ENCODE measurements around the gene EFCC1.

The EFCC1 gene

DNA sequence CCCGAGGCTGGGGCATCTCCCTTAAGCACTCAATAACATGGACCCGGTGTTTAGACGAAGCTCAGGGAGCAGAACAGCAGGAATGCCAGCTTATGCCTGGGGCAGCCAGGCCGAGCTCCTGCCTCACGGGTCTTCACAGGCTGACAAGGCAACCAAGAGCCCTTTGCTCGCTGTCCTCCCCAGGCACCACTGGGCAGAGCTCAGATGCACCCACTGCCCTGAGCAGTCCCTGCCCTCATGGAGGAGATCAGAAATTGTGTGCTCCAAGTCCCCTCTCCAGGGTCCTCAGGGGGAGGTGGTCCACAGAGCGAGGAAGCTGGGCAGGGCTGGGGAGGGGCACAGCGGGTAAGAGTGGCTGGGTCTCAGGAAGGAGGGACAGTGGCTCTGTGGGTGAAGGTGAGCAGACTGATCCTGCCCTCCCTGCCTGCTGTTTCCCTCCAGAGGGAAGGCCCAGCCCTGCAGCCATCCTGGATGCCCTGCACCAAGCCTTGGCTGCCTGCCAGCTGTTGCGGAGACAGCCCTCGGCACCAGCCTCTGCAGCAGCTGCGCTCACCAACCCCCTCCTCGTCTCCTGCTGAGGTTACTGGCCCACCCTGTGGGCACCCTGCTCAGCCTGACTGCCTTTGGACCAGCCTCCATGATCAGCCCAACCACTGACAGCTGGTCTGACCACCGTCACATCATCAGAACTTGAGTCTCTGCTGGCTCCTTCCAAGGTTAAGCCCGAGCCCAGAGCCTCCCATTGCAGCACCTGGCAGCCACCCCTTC is 38.4 kb downstream of the EFCC1 start:
- no peaks in the 10 kb centered on the region for H3K36me3 ChIP-seq (ENCODE audit: control insufficient read depth, insufficient read depth, low read length)
- TF ChIP-seq, protein P1, sequence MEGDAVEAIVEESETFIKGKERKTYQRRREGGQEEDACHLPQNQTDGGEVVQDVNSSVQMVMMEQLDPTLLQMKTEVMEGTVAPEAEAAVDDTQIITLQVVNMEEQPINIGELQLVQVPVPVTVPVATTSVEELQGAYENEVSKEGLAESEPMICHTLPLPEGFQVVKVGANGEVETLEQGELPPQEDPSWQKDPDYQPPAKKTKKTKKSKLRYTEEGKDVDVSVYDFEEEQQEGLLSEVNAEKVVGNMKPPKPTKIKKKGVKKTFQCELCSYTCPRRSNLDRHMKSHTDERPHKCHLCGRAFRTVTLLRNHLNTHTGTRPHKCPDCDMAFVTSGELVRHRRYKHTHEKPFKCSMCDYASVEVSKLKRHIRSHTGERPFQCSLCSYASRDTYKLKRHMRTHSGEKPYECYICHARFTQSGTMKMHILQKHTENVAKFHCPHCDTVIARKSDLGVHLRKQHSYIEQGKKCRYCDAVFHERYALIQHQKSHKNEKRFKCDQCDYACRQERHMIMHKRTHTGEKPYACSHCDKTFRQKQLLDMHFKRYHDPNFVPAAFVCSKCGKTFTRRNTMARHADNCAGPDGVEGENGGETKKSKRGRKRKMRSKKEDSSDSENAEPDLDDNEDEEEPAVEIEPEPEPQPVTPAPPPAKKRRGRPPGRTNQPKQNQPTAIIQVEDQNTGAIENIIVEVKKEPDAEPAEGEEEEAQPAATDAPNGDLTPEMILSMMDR (IDR thresholded peaks at IDR 0.05; ENCODE audit: insufficient read depth, low read length, poor library complexity, severe bottlenecking): no peak
- no peaks in the 10 kb centered on the region; the same call in 1 of the 2 replicates for H3K27me3 ChIP-seq (replicated peaks; ENCODE audit: control insufficient read depth, insufficient read depth, low read length)
- H3K4me3 ChIP-seq (replicated peaks; ENCODE audit: low read depth, low read length): no peak overlapping the region
- no peak for DNase-seq (ENCODE audit: extremely low read depth, insufficient read length)

DNA sequence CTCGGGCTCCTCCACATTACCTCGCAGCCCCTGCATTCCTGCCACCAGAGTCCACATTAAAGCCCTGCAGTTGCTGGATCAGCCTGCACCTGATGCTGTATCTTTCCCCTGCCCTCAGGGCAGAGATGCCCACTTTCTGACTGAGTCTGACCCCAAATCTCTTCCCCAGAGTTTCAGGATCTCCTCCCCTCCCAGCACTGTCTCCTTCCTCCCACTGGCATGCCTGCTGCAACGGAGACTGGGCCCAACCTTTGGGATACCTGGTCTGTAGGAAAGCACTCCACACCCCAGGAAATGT is 38.9 kb downstream of the EFCC1 start:
- Histone ChIP-seq H3K36me3 (ENCODE audit: control insufficient read depth, insufficient read depth, low read length) (no peaks in the 10 kb centered on the region), H3K4me3 (replicated peaks; ENCODE audit: low read depth, low read length) (no peak overlapping the region), H3K27me3 (replicated peaks; ENCODE audit: control insufficient read depth, insufficient read depth, low read length) (no peaks in the 10 kb centered on the region; the same call in 1 of the 2 replicates)
- no peak for DNase-seq (ENCODE audit: extremely low read depth, insufficient read length)
- TF ChIP-seq, protein P1 (IDR thresholded peaks at IDR 0.05; ENCODE audit: insufficient read depth, low read length, poor library complexity, severe bottlenecking): no peak

DNA sequence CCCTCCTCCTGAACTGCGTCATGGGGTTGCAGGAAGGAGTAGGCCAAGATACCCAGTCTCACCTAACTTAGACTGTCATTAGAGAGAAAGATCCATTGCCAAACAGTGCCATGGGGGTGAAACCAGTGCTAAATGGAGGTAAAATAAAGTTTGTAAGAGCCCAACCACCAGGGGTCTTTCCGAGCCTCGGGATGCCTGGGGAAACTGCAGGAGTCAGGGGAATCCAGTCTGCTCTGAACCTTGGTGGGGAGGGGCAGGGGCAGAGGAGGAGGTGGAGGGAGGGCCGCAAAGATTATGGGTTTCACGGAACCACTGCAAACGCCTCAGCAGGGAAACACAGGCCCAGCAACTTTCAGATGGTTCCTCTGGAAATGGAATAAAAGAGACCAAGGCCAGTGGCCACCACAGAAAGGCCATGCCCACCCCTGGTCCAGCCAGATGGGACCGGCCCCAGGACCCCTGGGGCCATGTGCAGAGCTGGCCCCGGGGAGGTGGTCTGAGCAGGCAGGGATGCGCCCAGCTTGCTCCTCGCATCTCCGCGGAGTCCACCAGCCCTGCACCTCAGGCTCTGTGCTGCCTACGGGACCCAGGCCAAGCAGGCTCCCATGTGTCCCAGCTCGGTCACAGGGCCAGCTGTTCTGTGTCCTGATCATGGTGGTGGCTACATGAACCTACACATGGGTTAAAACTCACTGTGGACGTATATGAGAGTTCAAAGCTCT is 39.6 kb downstream of the EFCC1 start:
- Histone ChIP-seq H3K36me3 (ENCODE audit: control insufficient read depth, insufficient read depth, low read length) (no peaks in the 10 kb centered on the region), H3K27me3 (replicated peaks; ENCODE audit: control insufficient read depth, insufficient read depth, low read length) (no peaks in the 10 kb centered on the region; the same call in 1 of the 2 replicates), H3K4me3 (replicated peaks; ENCODE audit: low read depth, low read length) (no peak overlapping the region)
- TF ChIP-seq, protein P1 (IDR thresholded peaks at IDR 0.05; ENCODE audit: insufficient read depth, low read length, poor library complexity, severe bottlenecking): no peak
- no peak for DNase-seq (ENCODE audit: extremely low read depth, insufficient read length)

DNA sequence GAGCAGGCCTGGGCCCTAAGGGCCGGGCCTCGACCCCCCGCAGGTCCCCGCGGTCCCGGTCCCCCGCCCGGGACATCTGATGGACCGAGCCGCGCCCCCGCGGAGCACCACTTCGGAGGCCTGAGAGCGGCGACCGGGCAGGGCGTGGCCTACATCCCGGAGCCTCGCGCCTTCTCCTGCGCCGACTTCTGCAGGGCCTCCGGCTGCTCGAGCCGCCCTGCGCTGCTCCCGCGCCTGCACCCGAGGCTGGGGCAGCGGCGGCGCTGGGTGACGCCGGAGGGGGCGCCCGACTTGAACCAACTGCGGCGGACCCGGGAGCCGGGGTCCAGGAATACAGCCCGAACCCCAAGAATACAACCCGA is 44.6 kb downstream of the EFCC1 start:
- DNase-seq (ENCODE audit: extremely low read depth, insufficient read length): no peak

DNA sequence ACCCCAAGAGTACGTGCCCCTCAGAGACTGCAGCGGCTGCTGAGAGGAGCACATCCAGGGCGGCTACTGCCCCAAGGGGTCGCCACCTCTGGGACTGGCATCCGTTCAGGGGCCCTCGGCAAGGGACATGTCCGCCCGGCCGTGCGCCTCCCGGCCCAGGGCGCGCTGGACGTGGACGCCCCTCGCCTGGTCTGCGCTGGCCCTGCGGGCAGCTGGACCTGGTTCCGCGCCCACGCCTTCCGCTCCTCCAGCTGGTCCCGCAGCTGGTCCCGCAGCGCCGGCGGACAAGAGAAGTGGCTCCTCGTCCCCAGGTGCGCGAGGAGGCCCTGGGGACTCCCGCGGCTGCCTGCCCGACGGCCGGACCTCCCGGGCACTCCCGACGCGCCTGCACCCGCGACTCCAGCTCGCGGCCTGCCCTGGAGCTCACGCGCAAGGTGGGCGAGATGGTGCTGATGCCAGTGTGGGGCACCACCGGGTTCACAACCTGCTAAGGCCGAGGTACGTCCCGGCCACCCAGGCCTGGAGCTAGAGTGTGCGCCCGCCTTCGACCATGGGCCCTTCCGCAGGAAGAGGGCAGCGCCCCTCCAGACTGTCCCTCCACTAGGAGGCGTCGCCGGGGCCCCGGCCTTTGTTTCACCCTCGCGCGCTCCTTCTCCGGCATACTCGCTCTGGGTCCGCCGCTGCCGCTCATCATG is 45.1 kb downstream of the EFCC1 start:
- Histone ChIP-seq H3K36me3 (ENCODE audit: control insufficient read depth, insufficient read depth, low read length) (no peaks in the 10 kb centered on the region), H3K27me3 (replicated peaks; ENCODE audit: control insufficient read depth, insufficient read depth, low read length) (no peaks in the 10 kb centered on the region; the same call in 1 of the 2 replicates), H3K4me3 (replicated peaks; ENCODE audit: low read depth, low read length) (no peak overlapping the region)
- DNase-seq (ENCODE audit: extremely low read depth, insufficient read length): no peak
- TF ChIP-seq, protein P1 (IDR thresholded peaks at IDR 0.05; ENCODE audit: insufficient read depth, low read length, poor library complexity, severe bottlenecking): no peak

More for the DNA sequence above, 44.6 kb downstream of the EFCC1 start:
- Histone ChIP-seq H3K36me3 (ENCODE audit: control insufficient read depth, insufficient read depth, low read length) (no peaks in the 10 kb centered on the region), H3K4me3 (replicated peaks; ENCODE audit: low read depth, low read length) (no peak overlapping the region), H3K27me3 (replicated peaks; ENCODE audit: control insufficient read depth, insufficient read depth, low read length) (no peaks in the 10 kb centered on the region; the same call in 1 of the 2 replicates)
- TF ChIP-seq, protein P1 (IDR thresholded peaks at IDR 0.05; ENCODE audit: insufficient read depth, low read length, poor library complexity, severe bottlenecking): peak; percentile 11

All from GM06990 (cell line).